GM21528 (cell line): Measurements from ENCODE around the gene SPATC1L.

Source experiments
- ATAC-seq: cut with Tn5 transposase; IDR thresholded peaks from one replicate; pipeline ENCODE4 v1.9.1; 2021; ENCODE audit warnings: mild to moderate bottlenecking, moderate library complexity; ENCODE audit not compliant: unreplicated experiment, low FRiP score

Gene SPATC1L

DNA sequence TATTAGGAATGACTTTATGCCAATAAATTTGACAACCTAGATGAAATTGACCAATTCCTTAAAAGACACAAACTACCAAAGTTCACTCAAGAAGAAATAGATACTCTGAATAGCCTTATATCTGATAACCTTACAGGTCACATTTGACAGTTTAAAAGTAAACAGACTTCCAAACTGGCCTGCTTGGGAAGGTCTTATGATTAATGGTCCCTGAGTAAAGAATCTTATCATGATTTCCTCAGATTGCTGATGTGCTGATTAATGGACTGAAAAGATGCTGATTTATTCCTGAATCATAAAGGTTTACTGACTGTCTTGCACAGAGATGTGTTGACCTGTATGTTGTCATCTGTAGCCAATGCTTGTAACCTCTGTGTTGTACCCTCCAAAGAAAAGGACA lies 19.2 kb downstream of the SPATC1L start:
- ATAC-seq, result no peak

DNA sequence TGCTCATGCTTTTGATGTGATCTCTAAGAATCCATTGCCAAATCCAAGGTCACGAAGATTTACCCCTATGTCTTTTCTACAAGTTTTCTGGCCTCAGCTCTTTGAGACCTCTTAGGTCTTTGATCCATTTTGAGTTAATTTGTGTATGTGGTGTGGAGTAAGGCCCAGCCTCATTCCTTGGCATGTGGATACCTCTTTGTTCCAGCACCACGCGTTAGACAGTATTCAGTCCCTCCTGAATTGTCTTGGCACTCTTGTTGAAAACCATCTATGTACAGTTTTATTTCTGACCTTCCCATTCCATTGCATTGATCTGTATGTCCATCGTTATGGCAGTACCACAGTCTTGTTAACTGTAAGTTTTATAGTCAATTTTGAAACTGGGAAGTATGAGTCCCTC lies 20.9 kb downstream of the SPATC1L start:
- no peak for ATAC-seq

DNA sequence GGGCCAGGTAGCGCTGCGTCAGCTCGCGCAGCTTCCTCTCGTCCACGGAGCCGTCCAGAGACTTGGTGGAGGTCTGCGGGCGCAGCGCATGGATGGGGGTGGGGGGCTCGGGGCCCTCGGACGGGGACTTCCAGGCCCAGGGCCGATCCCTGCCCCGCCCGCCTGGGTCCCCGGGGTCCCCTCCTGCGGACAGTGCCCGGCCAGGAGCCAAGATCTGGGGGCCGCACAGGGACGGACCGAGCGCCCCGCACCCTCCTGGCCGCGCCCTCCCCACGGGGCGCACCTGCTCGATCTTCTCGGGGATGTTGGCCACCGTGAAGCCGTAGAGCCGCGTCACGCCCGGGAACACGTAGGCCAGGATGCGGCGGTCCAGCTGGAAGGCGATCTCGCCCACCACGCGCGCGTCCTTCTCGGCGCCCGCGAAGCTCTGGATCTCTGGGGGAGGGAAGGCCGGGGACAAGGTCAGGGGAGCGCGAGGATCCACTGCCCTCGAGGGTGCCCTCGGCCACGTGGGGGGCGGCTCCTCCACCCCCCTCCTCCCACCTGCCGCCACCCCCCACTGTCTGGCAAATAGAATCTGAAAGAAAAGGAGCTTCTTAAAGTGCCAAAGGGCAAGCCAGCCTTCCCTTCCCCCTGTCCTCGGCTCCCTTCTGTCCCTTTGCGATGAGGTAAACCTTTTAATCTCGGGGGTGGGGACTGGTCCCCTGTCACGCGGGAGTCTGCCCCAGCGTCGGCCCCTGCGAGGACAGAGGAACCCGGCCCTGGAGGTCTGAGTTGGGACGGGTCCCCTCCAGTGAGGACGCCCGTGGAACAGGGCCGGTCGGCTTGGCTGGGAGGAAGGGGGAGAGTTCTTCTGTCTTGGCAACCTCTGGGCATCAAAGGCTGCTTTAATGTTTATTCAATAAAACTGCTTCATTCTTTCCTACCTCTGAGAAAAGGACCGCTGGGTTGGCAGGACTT lies 22.3 kb downstream of the SPATC1L start:
- ATAC-seq, result no peak

DNA sequence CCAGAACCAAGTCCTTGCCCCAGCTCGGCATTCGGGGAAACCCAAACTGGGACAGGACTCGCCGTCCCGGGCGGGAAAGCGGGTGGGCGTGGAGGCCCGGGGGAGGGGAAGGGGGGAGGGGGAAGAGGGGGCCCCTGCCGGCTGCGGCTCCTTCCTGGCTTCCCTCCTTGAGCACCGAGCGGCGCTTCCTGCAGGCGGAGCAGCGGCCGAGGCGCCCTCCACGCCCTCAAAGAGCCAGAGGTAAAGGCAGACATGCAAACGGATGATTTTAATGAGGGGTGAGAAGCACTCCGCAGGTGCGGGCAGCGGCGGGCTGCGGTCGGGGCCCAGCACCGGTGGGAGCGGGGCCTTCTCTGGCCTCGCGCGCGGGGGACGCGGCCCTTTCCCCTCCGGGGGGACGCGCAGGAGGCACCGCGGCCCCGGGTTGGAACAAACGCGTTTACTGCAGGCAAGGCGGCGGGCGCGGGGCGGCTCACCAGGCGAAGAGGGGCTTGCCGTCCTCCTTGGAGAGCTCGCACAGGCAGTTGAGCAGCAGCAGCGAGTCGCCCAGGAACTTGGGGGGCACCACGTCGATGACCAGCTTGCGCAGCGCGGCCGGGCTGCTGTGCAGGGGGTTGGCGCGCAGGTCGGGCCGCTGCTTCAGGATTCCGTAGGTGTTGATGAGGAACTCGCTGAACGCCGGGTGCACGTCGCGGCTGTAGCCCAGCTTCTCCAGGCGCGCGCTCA lies 23.2 kb downstream of the SPATC1L start:
- no peak for ATAC-seq

DNA sequence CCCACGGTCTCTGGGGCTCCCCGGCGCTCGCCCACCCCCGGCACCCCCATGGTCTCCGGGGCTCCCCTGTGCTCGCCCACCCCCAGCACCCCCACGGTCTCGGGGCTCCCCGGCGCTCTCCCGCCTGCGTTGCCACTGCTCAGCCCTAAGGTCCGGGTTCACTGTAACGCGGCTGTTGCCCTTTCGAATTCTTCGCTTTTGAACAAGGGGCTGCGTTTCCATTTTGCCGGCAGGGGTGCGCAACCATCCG lies 23.7 kb downstream of the SPATC1L start:
- ATAC-seq, result no peak

DNA sequence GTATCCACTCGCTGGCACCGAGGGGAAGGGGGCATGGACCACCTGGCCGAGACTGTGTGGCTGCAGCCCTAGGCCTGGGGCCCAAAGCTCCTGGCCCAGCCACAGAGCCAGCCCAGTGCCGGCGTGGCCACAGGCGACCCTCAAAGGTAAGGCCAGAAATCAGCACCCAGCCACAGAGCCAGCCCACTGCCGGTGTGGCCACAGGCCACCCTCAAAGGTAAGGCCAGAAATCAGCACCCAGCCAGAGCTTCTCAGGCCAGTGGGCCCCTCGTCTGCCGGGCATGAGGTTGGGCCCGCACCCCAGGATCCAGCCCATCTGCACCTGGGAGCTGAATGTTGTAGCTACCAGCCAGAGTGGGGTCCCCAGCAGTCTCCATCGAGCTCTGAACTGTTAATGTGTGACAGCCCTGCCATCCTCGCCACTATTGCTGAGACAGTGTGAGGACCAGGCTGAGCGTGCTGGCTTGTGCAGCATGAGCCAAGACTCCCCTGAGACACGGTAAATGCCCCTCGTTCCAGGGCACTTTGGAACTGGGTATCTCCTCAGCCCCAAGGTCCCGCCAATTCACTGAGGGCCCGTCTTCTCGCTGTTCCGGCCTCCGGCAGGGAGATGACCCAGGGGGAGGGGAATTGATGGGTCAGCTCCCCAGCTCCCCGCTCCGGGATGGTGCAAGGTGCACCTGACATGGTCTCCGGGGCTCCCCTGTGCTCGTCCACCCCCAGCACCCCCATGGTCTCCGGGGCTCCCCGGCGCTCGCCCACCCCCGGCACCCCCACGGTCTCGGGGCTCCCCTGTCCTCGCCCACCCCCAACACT lies 24.2 kb downstream of the SPATC1L start:
- no peak for ATAC-seq

DNA sequence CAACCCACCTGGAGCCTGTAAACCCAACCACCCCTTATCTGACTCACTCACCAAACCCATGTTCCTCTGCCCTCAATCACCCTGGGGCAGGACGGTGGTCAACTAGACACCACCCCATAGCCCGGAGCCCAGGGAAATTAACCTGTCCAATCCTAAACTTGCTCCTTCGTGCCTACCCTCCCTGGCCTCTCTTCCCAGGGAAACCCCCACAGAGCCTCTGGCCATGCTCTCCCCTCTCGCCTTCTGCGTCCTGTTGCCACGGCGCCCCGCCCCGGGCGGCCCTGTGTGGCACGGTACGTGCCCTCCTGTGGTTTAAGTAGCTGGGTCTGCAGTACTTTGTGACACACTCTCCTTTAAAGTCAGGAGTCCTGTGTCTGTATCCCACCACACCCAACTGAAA lies 24.9 kb downstream of the SPATC1L start:
- no peak for ATAC-seq

DNA sequence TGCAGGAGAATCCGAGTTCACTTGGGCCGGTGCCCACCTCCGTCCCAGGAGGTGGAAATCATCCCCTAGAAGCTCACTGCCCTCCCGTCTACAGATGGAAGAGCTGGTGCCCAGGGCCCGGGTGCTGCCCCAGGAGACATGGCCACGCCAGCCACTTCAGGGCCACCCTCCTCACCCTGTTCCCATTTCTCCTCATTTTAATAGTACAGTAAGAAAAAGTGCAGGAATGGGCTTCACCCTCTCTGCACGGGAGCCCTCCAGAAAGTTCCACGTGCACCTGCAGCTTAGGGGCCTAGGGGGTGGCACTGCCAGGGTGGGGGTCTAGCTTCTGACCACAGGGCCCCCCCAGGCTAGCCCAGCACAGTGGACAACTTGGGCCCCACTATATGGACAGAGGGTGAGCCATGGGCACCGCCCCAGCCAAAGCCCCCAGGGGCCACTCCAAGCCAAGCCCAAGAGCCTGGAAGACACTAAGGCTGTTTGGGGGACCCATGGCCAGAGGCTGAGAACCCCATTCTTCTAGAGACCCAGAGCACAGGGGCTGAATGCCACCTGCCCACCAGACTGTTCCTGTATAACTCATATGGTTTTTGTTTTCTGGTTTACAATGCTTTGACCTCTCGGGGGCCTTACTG lies 25.5 kb downstream of the SPATC1L start:
- ATAC-seq, result no peak

DNA sequence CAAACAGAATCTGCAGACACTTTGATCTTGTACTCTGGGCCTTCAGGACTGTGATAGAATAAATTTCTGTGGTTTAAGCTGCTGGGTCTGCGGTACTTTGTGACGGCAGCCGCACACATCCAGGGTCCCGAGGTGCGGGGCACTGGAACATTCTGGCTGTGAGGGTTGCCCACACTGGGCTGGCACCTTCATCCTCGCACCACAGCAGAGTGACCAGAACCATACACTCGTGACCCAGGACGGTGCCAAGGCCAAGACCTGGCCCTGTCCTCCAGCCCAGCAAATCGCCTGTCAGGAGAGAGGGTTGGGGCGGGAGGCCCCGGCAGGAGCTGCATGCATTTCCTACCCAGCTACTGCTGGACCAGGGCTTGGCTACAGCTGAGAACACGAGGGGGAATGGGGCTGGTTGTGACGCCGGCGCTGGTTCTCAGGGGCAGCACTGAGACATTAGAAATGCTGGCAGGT lies 26.2 kb downstream of the SPATC1L start:
- ATAC-seq, result no peak

DNA sequence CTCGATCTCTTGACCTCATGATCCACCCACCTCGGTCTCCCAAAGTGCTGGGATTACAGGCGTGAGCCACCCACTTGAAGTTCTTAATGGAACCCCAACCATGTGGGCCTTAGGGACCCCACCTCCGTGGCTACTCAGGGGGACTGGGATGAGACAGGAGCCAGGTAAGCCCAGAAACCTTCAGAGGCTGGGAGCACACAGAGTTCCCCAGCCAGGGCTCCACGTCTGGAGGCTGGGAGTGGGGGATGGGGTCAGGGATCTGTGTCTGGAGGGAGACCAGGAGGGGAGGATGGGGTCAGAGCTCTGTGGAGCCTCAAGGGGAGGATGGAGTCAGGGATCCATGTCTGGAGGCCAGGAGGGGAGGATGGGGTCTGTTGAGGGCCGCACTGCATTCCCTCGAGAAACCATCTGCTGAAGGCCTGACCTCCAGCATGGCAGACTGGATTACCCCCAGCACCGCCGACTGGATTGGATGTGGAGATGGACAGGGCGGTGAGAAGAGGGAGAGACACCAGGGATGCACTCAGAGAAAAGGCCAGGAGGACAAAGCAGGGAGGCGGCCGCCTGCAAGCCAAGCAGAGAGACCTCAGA lies 26.8 kb downstream of the SPATC1L start:
- ATAC-seq, result no peak

DNA sequence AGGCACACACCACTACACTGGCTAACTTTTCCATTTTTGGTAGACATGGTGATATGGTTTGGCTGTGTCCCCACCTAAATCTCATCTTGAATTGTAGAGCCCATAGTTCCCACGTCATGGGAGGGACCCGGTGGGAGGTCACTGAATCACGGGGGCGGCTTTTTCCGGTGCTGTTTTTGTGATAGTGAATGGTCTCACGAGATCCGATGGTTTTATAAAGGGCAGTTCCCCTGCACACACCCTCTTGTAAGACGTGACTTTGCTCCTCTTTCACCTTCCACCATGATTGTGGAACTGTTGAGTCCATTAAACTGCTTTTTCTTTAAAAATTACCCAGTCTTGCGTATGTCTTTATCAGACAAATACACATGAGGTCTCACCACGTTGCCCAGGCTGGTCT lies 27.6 kb downstream of the SPATC1L start:
- no peak for ATAC-seq

DNA sequence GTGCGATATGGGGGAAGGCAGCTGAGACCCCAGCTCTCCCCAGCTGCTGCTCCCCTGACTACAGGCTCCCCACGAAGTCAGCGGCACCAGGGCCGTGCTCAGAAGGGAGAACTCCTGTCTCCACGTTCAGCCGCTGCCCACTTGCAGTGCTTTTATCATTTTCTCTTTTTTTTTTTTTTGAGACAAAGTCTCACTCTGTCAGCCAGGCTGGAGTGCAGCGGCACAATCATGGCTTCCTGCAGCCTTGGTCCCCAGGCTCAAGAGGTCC lies 27.9 kb downstream of the SPATC1L start:
- ATAC-seq, result no peak

DNA sequence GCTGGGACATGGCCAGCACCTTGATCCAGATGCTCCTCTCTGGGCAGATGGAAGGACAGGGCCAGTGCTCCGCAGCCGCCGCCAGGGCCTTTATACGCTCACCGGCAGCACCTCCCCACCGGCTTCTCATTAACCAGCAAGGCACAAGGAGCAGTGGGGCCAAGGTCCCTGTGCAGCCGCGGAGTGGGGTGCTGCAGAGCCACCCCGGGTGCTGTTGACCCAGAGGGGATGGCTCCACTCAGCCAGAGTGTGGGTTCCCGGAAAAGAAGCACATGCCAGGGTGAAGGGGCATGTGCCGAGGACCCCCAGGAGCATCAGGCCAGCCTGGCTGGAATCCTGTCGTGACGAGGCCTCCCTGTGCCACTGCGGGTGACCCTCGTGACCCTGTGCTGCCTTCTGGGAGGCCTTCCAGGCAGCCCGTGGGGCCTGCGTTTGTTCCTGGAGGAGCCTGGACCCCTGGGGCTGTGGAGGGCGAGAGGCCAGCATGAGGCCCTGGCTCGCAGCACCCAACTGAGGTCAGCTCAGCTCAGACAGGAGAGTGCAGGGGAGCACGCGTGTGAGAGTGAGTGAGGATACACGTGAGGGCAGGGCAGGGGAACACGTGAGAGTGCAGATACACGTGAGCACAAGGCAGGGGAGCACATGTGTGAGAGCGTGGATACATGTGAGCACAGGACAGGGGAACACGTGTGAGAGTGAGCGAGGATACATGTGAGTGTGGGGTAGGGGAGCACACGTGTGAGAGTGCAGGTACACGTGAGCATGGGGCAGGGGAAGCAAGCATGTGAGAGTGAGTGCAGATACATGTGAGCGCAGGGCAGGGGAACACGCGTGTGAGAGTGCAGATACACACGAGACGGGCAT lies 28.5 kb downstream of the SPATC1L start, which contains the start of gene FTCD:
Gene FTCD, minus strand, starts transcription at position 66 of the 864 bp plus-strand sequence. Its CDS starts 56 bp downstream, at position 10.
- ATAC-seq, result no peak

DNA sequence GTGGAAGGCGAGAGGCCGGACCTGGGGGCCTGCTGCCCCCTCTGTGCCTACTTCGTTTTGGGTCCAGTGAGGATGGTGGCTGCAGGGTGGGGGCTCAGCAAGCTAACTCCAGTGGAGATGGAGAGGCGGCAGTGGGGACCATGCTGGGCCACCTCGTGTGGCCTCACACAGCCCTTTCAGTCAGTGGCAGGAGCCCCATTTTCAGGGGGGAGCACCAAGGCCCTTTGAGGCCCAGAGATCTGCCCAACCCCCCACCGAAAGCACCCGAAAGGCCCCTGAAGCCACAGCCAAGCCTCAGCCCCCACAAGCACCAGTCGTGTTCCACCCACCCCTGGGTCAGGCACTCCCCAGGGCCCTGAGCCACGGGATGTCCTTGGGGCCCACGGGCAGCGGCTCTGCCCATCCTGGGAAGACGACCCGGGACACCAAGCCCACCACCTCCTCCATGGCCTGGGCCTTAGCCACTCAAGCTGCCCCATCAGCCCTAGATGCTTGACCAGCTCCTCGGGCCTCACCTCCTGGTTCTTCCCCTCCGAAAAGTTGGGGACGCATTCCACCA lies 29.2 kb downstream of the SPATC1L start:
- ATAC-seq, result no peak

DNA sequence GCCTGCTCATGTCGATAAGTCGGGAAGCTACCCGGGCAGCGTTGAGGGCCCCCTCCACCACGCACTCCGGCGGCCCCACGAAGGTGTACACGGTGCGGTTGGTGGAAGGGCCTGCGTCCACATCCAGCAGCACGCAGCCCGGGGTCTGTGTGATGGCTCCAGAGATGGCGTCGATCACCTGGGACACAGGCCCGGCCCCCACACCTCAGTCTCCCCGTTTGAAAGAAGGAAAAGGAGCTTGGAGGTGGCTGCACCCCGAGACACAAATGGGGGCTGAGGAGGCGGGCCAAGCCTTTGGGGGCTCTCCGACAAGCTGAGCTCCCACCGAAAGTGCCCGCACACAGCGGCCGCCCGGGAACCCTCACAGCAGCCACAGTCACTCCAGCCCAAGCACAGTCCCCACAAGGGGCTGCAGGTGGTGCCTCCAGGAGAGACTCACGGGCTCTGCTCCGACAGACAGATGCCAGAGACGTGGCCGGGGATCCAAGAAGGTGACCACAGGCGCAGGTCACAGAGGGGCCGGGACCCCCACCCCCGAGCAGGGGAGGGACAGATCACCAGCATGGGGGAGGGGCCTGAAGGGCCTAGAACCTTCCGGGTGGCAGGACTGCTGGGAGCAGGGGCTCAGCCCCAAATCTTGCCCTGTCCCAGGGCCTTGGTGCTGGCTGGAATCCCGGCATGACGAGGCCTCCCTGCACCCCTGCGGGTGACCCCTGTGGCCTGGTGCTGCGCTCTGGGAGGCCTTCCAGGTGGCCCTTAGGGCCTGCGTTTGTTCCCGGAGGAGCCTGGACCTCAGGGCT lies 29.9 kb downstream of the SPATC1L start:
- no peak for ATAC-seq

DNA sequence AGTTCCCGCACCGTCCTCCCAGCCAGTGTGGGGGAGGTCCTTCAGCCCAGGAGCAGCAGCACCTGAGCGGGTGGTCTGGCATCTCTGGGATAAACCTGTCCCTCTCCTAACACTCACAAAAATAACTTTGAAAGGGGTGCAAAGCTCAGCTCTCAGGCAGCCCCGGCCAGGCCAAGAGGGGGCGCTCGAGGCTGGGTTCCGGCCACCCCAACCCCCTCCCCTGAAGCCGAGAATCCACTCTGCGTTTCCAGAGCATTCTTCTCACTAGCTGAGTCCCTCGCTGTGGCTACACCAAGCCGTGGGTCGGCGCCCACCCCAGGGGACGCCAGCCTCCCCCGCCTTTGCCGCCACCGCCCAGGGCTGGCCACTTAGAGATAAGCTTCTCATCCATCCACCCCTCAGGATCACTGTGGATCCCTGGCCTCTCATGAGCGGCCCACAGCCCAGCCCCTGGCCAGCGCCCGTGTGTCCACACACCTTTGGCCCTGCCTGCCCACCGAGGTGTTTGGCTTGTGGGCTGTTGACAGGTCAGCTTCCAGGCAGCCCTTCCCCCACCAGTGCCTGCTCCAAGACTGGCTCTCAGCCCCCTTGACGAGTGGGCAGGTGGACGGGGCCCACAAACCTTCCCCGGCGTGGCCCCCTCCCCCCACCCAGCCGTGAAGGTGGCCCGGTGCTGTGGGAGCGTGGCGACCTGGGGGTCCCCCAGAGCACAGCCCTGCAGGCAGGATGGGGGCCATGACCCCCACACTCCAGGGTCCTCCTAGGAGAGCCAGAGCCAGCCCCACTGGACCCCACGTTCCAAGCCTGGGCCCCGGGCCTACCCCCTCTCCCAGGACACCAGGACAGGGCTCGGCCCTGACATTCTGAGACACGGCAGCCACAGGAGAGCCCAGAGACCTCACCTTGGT lies 30.8 kb downstream of the SPATC1L start:
- no peak for ATAC-seq

DNA sequence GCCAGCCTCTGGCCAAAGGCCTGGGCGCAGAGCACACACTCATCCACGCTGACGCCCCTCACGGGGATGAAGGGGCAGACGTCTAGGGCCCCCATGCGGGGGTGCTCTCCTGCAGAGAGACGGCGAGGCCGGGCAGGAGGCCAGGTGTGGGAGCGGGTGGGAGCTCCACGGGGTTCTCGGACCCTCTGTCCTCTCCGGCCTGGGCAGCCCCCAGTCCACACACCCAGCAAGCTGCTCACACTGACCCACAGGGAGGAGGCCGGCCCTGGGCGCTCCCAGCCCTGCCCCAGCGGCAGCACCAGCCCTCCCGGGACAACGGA lies 31.4 kb downstream of the SPATC1L start:
- no peak for ATAC-seq
